Transverse colon (tissue), 4 donors: Measurements from ENCODE around the gene EIF3D. TPM values are rescaled to one million over a fixed set of nuclear protein-coding genes. Genes with fewer than 3 reads are reported as not detected.
A peak's percentile ranks its signal among the peaks of the same experiment; 100 is the strongest.

Source experiments
- DNase-seq: peaks from one replicate; pipeline ENCODE4 v3.0.0-alpha.2; 2019
- H3K27ac ChIP-seq, 4 donors: fragments of 200-600 bp; sonication (generic); 2 replicates each; pipeline ENCODE4 v1.5.1; 2016 to 2018; ENCODE audit warnings: inconsistent platforms in 4 of 4
- H3K27me3 ChIP-seq: fragments of 200-600 bp; sonication (generic); 2 replicates; pipeline ENCODE4 v1.5.1; 2017; ENCODE audit warnings: inconsistent platforms
- H3K36me3 ChIP-seq, 4 donors: fragments of 200-600 bp; sonication (generic); 2 replicates each; pipeline ENCODE4 v1.5.1; 2017 to 2019; ENCODE audit warnings: inconsistent platforms in 4 of 4
- H3K4me1 ChIP-seq, 4 donors: fragments of 200-600 bp; sonication (generic); 2 replicates each; pipeline ENCODE4 v1.5.1; 2017 to 2020; ENCODE audit warnings: inconsistent platforms in 4 of 4
- H3K4me3 ChIP-seq, 4 donors: fragments of 200-600 bp; sonication (generic); 1 replicate in 1 of 4; 2 replicates in 3 of 4; pipeline versions ENCODE4 v1.5.1 to v1.6.1; 2017 to 2019; ENCODE audit warnings: inconsistent platforms in 4 of 4
- H3K9me3 ChIP-seq, 2 donors: fragments of 200-600 bp; sonication (generic); 2 replicates each; pipeline ENCODE4 v1.5.1; 2017 to 2019; ENCODE audit warnings: inconsistent platforms in 2 of 2
- EP300 ChIP-seq: sonication (generic); formaldehyde crosslinking; IDR thresholded peaks from one replicate; pipeline ENCODE4 v1.6.1; 2017; ENCODE audit warnings: antibody characterized with exemption, low read depth
- POLR2A ChIP-seq: fragments of 450-650 bp; IDR thresholded peaks from one replicate; pipeline ENCODE4 v1.6.1; 2016; ENCODE audit warnings: antibody characterized with exemption, mild to moderate bottlenecking, moderate library complexity
- POLR2AphosphoS5 ChIP-seq, 3 donors: sonication (generic); formaldehyde crosslinking; IDR thresholded peaks; one replicate each; pipeline ENCODE4 v1.6.1; 2016; ENCODE audit warnings: antibody characterized with exemption in 3 of 3
- WGBS, 2 donors: methylation state at CpG; one replicate each; pipeline ENCODE4 v1.1.5; 2018; ENCODE audit warnings: low coverage in 1 of 2; 5-methylcytosine and 5-hydroxymethylcytosine counted together
- in situ Hi-C, 4 donors: fragments of 200-750 bp; cut with MboI; loops; one replicate each; pipeline versions ENCODE4 v1.15.0 to v1.15.1; 2017; ENCODE audit warnings: low sequenced_read_pairs in 3 of 4, low pct_ligation_motif_present in 1 of 4, low pct_unique_long_range_greater_than_20kb in 1 of 4
- intact Hi-C: fragments of 100-400 bp; cut with DNase I; formaldehyde crosslinking; loops from one replicate; pipeline ENCODE4 v1.15.1; 2023; ENCODE audit warnings: low total_unique reads
- total RNA-seq, 4 donors: library from RNA; depleted of rRNA; stranded (reverse); fragments of >200 nt; gene quantifications; one replicate each; pipeline ENCODE4 v1.1.0, GENCODE V29; 2016
- TF ChIP-seq, protein P1 (sequence below), 5 experiments: fragments of 200-600 bp in 3 of 5; fragments of 450-650 bp in 2 of 5; sonication (generic) in 3 of 5; IDR thresholded peaks; 1 replicate in 2 of 5; 2 replicates in 3 of 5; pipeline ENCODE4 v1.5.1; 2016 to 2017; ENCODE audit warnings: antibody characterized with exemption in 5 of 5, inconsistent platforms in 3 of 5, mild to moderate bottlenecking in 2 of 5, moderate library complexity in 1 of 5

EIF3D gene
- total RNA-seq, 4 donors from 2014 or later, result 69.6 to 217 (median 146) TPM

- H3K27ac ChIP-seq, result no peak overlapping the region
- intact Hi-C loops, result no loop called here
- peaks cover 0 to 70% (median 40%) of the 10 kb centered on the region in 4 donors for H3K36me3 ChIP-seq
These were observed 16.0 kb downstream of the EIF3D start for GRCh38 chr22:36512991-36513390.

GRCh38 chr22:36512333-36512732, 16.6 kb downstream of the EIF3D start:
- TF ChIP-seq EP300 (no peak), POLR2A (no peak), POLR2AphosphoS5 (IDR thresholded peaks at IDR 0.05) (no peak)
- TF ChIP-seq, protein P1, sequence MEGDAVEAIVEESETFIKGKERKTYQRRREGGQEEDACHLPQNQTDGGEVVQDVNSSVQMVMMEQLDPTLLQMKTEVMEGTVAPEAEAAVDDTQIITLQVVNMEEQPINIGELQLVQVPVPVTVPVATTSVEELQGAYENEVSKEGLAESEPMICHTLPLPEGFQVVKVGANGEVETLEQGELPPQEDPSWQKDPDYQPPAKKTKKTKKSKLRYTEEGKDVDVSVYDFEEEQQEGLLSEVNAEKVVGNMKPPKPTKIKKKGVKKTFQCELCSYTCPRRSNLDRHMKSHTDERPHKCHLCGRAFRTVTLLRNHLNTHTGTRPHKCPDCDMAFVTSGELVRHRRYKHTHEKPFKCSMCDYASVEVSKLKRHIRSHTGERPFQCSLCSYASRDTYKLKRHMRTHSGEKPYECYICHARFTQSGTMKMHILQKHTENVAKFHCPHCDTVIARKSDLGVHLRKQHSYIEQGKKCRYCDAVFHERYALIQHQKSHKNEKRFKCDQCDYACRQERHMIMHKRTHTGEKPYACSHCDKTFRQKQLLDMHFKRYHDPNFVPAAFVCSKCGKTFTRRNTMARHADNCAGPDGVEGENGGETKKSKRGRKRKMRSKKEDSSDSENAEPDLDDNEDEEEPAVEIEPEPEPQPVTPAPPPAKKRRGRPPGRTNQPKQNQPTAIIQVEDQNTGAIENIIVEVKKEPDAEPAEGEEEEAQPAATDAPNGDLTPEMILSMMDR (IDR thresholded peaks at IDR 0.05), result no peak
- peaks cover 0 to 63% (median 37%) of the 10 kb centered on the region in 4 donors for H3K36me3 ChIP-seq
- H3K4me1 ChIP-seq, result peaks cover 0 to 4% (median 2%) of the 10 kb centered on the region in 4 donors
- intact Hi-C loops (no loop called here), in situ Hi-C loops (no loop called here)
- DNase-seq, result no peak
- WGBS, 2 donors, result 90 to 100% methylated on average over 1 to 8 of the region's 8 CpGs
- no peak overlapping the region for H3K4me3 ChIP-seq
- no peaks in the 10 kb centered on the region for H3K9me3 ChIP-seq
- no peaks in the 10 kb centered on the region for H3K27me3 ChIP-seq
- H3K27ac ChIP-seq, result no peak overlapping the region

More at GRCh38 chr22:36512991-36513390, 16.0 kb downstream of the EIF3D start:
- WGBS, 2 donors, result 85 to 100% methylated on average over 1 to 4 of the region's 4 CpGs
- in situ Hi-C loops, result no loop called here
- no peaks in the 10 kb centered on the region for H3K9me3 ChIP-seq
- TF ChIP-seq EP300, result no peak
- no peak for TF ChIP-seq POLR2A
- TF ChIP-seq POLR2AphosphoS5 (IDR thresholded peaks at IDR 0.05), result no peak
- TF ChIP-seq, protein P1 (IDR thresholded peaks at IDR 0.05), result no peak
- H3K4me1 ChIP-seq, result no peaks in the 10 kb centered on the region
- DNase-seq, result no peak
- no peaks in the 10 kb centered on the region for H3K27me3 ChIP-seq
- H3K4me3 ChIP-seq, result no peak overlapping the region

DNA sequence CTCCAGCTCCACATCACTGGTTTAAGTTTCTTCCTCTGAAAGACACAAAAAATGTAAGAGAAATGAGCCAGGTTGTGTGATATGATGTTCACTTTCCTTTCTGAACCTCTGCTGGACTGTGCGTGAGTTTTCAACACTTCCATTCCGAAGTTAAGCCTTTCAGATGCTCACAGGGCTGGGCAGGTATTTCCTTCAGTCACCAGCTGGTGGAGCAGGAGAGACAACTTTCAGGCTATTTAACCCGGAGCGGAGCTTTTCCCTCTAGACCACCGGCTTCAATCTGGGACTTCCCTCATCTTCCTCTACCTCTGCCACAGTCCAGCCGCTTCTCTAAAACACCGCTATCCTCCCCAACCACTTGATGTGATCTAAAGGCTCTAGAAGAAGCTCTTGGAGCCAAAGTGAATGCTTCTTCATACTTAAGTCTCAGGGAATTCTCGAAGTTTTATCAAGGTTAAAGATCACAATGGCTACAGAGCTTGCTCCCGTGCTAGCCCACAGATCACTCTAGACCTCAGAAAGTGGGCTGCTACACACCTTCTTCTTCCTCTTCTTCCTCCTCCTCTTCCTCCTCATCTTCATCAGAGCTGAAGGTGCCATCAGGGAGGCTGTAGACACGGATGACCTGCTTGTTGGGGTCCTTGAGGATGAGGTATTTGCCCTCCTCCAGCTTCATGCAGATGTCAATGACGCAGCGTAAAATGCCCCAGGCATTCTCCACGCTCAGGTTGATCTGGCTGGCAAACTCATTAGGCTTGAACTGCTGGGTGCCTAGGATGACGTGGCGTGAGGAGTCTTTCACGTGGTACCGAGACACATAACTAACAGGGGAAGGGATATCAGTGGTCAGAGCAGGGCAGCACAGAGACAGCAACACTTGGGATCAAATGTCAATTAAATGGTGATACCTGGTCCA, 17.7 kb downstream of the EIF3D start:
- peak; percentile 34 for DNase-seq
- intact Hi-C loops, result no loop called here
- Histone ChIP-seq H3K4me3 (no peak overlapping the region), H3K36me3 (peaks cover 0 to 52% (median 27%) of the 10 kb centered on the region in 4 donors), H3K4me1 (peaks cover 4 to 13% (median 11%) of the 10 kb centered on the region in 4 donors), H3K27ac (peak overlapping the region in 2 of 4 donors; percentile 11 to 22), H3K27me3 (no peaks in the 10 kb centered on the region), H3K9me3 (no peaks in the 10 kb centered on the region)
- in situ Hi-C loops, result no loop called here
- TF ChIP-seq, protein P1 (IDR thresholded peaks at IDR 0.05), result peak; percentile 37 to 58 (median 52)
- TF ChIP-seq POLR2AphosphoS5 (IDR thresholded peaks at IDR 0.05), result no peak
- no peak for TF ChIP-seq EP300
- TF ChIP-seq POLR2A, result no peak
- 67 to 73% methylated on average over 8 to 17 of the region's 17 CpGs for WGBS, 2 donors

- peak; percentile 1 for TF ChIP-seq POLR2A
- TF ChIP-seq, protein P1 (IDR thresholded peaks at IDR 0.05), result no peak
- TF ChIP-seq EP300, result no peak
- no peak for TF ChIP-seq POLR2AphosphoS5 (IDR thresholded peaks at IDR 0.05)
- intact Hi-C loops (no loop called here), in situ Hi-C loops (no loop called here)
- Histone ChIP-seq H3K9me3 (no peaks in the 10 kb centered on the region), H3K4me3 (no peak overlapping the region), H3K27me3 (no peaks in the 10 kb centered on the region), H3K4me1 (peaks cover 5 to 14% (median 11%) of the 10 kb centered on the region in 4 donors), H3K27ac (peak overlapping the region in 1 of 4 donors; percentile 31), H3K36me3 (peaks cover 0 to 43% (median 21%) of the 10 kb centered on the region in 4 donors)
- WGBS, 2 donors, result 72 to 77% methylated on average over 2 to 3 of the region's 3 CpGs
- no peak for DNase-seq
These were observed 18.6 kb downstream of the EIF3D start for GRCh38 chr22:36510384-36510783.
